GM10266 (cell line): ENCODE data around the gene PDGFRA.
"Not testable (repeated sequence)": the region's sequence is repeated elsewhere in the genome, so short reads cannot be mapped to it uniquely, and the experiment has no call there.

Experiments used
- DNase-seq: peaks from one replicate; pipeline ENCODE4 v3.0.0; 2012; ENCODE audit errors: extremely low spot score
- TF ChIP-seq, protein P1 (sequence below): IDR thresholded peaks from 2 replicates; pipeline ENCODE4 v1.5.1; 2012; ENCODE audit warnings: mild to moderate bottlenecking, low read depth; ENCODE audit not compliant: control insufficient read depth, insufficient read depth; ENCODE audit errors: missing control alignments

Gene PDGFRA

DNA sequence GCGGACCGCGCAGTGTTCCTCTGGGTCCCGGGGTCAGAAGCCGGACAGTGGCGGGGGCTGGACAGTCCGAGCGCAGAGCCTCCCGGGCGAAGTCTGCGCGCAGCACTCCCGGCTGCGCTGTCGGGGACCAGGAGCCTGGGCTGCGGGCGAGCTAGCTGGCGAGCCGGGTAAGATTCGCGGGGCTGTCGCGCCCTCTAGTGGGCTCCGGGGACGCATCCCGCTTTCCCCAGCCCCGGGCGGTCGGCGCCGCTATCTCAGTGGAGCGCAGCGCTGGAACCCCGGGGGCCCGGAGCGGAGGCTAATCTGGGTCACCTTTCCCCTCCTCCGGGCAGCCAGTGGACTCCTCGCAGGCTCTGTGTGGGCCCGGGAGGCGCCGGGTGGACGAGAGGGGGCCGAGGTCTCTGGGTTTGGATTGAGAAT lies 4.2 kb downstream of the PDGFRA start:
- peak; percentile 90 for DNase-seq
- TF ChIP-seq, protein P1, sequence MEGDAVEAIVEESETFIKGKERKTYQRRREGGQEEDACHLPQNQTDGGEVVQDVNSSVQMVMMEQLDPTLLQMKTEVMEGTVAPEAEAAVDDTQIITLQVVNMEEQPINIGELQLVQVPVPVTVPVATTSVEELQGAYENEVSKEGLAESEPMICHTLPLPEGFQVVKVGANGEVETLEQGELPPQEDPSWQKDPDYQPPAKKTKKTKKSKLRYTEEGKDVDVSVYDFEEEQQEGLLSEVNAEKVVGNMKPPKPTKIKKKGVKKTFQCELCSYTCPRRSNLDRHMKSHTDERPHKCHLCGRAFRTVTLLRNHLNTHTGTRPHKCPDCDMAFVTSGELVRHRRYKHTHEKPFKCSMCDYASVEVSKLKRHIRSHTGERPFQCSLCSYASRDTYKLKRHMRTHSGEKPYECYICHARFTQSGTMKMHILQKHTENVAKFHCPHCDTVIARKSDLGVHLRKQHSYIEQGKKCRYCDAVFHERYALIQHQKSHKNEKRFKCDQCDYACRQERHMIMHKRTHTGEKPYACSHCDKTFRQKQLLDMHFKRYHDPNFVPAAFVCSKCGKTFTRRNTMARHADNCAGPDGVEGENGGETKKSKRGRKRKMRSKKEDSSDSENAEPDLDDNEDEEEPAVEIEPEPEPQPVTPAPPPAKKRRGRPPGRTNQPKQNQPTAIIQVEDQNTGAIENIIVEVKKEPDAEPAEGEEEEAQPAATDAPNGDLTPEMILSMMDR = peak; percentile 89

DNA sequence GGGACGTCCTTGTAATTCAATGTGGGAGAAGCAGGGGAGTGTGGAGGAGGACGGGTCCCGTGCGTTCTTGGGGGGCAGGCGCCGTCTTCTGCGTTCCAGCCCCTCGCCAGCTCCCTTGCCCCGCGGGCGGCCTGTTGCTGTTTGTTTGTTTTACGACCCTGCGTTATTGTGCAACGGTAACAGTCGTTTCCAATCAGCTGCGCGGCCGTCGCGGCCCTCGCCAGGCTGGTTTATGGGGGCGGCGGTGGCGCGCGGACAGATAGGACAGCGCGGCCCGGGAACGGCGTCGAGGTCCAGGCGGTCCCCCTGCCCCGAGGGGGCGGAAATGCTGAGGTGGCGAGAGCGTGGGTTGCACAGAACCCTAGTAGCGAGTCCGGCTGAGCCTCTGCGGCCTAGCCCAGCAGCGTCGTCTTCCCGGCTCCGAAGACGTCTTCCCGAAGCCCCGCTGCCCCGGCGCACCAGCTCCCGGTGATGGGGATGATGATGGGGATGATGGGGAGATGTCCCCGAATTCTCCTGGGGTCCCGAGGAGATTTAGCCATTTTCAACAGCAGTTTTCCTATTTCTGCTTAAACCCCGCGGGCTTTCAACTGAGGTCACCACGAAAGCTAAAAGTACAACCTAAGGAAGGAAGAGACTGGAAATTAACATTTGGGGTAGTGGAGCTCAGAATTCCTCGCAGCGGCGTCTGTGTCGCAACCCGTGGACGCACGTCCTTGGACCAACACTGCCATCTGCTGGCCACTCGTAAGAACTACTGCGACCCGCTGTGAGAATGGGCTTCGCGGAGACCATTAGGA lies 4.8 kb downstream of the PDGFRA start:
- DNase-seq = peak; percentile 79
- TF ChIP-seq, protein P1 = peak; percentile 91

DNA sequence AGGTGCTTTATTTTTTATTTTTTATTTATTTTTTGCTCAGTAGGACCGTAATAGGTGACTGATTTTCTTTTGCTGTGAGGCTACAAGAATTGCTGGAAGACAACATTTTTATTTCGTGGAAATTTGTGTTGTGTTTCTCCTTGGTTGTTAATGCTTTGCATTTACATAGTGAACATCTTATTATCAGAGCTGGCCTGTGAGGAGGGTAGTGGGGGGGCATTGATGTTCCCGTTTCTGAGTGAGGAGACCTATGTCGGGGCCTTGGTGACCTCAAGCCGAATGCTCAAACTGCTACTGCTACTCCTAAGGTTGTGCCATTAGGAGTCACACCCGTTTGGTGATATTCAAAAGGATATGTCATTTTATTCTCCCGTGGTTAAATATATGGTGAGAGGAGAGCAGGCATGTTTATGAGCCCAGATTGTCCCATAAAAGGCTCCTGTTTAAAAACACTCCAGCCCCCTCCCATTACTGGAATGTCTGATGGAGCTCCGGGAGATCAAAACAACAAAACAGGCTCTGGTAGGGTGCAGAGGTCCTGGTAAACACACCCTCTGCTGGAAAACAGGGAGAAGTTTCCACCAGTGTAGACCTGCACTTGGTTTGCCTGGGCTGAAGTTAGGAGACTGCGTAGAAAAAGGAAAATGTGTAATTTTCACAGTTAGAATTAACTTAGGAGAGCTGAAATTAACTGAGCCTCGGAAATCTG lies 5.6 kb downstream of the PDGFRA start:
- TF ChIP-seq, protein P1 = no peak
- DNase-seq = no peak

DNA sequence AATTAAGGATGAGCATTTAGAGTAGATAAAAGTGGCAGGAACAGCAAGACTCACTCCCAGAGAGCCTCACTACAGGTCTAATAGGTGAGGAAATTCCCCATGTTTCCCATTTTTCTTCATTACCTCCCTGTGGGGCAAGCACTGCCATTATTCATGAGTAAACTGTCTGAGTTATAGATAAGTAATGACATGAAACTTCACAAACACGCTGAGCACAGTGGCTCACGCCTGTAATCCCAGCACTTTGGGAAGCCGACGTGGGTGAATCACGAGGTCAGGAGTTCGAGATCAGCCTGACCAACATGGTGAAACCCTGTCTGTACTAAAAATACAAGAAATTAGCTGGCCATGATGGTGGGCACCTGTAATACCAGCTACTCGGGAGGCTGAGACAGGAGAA lies 7.2 kb downstream of the PDGFRA start:
- DNase-seq = not testable (repeated sequence)

DNA sequence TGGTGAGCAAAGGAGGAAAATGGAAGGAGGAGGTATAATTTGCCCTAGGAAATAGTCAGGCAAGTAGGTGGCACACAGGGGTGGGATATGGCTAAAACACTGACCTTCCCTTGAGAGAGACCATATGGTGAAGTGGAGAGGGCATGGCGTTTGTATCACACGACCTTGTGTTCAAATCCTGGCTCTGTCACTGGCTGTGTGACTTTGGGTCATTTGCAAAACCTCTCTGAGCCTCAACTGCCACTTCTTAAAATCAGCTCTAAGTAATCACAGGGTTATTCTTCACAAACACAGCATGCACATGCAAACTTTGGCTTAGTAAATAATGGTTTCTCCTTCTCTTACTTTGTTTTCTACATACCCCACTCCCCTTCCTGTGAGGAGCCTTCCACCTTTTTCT lies 8.7 kb downstream of the PDGFRA start:
- no peak for DNase-seq
- TF ChIP-seq, protein P1 = no peak

DNA sequence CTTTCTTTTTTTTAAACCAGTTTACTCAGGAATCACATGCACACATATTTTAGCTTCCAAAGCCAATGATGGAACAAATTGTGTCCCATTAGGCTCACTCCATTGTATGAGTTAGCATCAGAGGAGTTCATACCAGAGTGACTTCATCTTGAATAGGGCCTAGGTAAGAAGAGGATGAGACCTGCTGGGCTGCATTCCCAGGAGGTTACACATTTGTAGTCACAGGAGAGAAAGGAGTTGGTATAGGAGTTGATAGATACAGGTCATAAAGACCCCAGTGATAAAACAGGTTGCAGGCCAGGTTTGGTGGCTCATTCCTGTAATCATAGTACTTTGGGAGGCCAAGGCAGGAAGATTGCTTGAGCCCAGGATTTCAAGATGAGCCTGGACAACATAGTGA lies 9.3 kb downstream of the PDGFRA start:
- TF ChIP-seq, protein P1 = no peak
- no peak for DNase-seq

DNA sequence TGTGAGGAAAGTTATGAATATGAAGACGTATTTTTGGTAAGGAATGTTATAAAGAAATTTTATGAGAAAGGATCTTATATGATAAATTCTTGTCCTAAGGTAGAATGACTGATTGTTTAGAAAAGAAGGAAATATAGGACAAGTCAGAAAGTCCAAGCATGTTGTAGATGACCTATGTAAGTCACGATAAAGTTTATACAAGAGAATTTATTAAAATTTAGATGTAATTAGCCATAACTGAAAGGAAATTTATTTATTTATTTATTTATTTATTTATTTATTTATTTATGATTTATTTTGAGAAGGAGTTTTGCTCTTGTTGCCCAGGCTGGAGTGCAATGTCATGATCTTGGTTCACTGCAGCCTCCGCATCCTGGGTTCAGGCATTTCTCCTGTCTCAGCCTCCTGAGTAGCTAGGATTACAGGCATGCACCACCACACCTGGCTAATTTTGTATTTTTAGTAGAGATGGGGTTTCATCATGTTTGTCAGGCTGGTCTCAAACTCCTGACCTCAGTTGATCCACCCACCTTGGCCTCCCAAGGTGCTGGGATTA lies 12.3 kb downstream of the PDGFRA start:
- not testable (repeated sequence) for DNase-seq

DNA sequence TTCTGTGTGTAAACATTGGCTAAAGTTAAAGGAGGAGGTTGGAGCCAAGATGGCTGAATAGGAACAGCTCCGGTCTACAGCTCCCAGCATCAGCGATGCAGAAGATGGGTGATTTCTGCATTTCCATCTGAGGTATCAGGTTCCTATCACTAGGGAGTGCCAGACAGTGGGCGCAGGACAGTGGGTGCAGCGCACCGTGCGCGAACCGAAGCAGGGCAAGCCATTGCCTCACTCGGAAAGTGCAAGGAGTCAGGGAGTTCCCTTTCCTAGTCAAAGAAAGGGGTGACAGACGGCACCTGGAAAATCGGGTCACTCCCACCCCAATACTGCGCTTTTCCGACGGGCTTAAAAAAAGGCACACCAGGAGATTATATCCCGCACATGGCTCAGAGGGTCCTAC lies 14.4 kb downstream of the PDGFRA start:
- DNase-seq = not testable (repeated sequence)

DNA sequence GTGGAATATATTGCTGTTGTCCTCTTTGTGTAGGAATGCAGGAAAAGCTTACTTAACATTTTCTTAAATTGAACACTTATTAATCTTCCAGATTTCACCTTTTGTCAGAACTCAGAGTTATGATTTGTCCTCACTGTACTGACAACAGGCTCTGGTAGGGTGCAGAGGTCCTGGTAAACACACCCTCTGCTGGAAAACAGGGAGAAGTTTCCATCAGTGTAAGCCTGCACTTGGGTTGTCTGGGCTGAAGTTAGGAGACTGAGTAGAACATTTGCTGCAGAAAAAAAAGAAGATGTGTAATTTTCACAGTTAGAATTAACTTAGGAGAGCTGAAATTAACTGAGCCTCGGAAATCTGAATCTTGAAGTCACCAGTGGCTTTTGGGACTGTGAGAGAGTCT lies 23.2 kb downstream of the PDGFRA start:
- not testable (repeated sequence) for DNase-seq
